Measurements from ENCODE around the gene NEGR1. TPM values are rescaled to one million over a fixed set of nuclear protein-coding genes. Genes with fewer than 3 reads are reported as not detected.

NEGR1 gene
- total and polyA plus RNA-seq, 4 donors: 0.08 to 0.14 (median 0.12) TPM; not detected in 1

DNA sequence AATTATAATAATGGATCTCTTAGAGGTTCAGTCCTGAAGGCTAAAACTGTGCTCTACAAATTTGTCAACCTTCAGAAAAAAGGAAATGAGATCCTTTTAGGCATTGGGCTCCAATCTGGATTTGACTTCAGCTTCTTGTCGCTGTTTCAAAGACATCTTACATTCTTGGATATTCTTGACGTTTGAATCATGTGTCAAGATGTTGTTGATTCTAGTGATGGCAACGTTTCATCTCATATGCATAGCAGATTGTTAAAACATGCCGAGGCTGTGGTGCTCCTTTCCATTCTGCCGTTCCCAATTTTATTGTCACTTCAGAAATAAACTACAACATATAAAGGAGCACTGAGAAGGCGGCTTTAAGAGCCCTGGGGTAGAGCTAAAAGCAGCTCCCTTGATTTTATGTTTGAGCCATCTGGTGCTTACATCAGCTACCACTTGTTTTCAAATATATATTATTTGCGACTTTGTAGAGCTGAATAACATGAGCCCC is 733.9 kb downstream of the NEGR1 start:
- Histone ChIP-seq H3K9me3 (ENCODE audit: control insufficient read depth in 4 of 4, low read length in 3 of 4) (no peaks in the 10 kb centered on the region), H3K27ac (ENCODE audit: low read depth in 1 of 2, low read length in 2 of 2) (no peak overlapping the region), H3K27me3 (ENCODE audit: control insufficient read depth in 4 of 4, insufficient read depth in 4 of 4, low read length in 3 of 4) (no peaks in the 10 kb centered on the region), H3K4me3 (ENCODE audit: low read depth in 1 of 3, low read length in 3 of 3) (no peak overlapping the region), H3K4me1 (ENCODE audit: control insufficient read depth in 4 of 4, insufficient read depth in 4 of 4, low read length in 3 of 4) (no peaks in the 10 kb centered on the region), H3K9ac (ENCODE audit: low read depth in 1 of 2, low read length in 2 of 2) (no peak overlapping the region), H3K36me3 (ENCODE audit: control insufficient read depth in 4 of 4, insufficient read depth in 3 of 4, low read depth in 1 of 4, low read length in 3 of 4) (no peaks in the 10 kb centered on the region)
- WGBS: 77% methylated on average over 7 of the region's 7 CpGs
- DNase-seq (ENCODE audit: low spot score): no peak
- TF ChIP-seq HNF4G (IDR thresholded peaks at IDR 0.05) (no peak), YY1 (IDR thresholded peaks at IDR 0.05) (no peak), EGR1 (IDR thresholded peaks at IDR 0.05; ENCODE audit: low read depth in 2 of 2) (no peak), SP1 (IDR thresholded peaks at IDR 0.05) (no peak), TAF1 (conservative IDR thresholded peaks at IDR 0.05) (no peak), RAD21 (IDR thresholded peaks at IDR 0.05) (no peak)
- TF ChIP-seq, protein P1, sequence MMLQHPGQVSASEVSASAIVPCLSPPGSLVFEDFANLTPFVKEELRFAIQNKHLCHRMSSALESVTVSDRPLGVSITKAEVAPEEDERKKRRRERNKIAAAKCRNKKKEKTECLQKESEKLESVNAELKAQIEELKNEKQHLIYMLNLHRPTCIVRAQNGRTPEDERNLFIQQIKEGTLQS (IDR thresholded peaks at IDR 0.05): no peak

DNA sequence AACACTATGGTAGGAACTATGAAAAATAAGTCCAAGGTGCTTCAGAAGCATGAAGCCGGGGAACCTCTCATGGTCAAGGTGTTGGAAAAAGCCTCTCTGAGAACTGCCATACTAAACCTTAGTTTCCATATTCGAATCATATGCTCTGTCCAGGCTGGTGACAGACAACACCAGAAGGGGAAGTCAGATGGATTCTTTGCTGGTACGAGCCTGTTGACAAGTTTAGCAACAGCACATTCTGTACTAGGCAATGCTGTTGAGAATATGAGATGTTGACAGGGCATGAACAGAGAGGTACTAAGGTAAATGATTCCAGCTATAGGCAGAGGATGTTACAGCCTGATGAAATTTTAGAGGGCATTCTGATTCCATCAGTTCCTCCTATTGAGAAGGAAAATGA is 740.2 kb downstream of the NEGR1 start:
- Histone ChIP-seq H3K27ac (ENCODE audit: low read depth in 1 of 2, low read length in 2 of 2) (no peak overlapping the region), H3K27me3 (ENCODE audit: control insufficient read depth in 4 of 4, insufficient read depth in 4 of 4, low read length in 3 of 4) (no peaks in the 10 kb centered on the region), H3K9ac (ENCODE audit: low read depth in 1 of 2, low read length in 2 of 2) (no peak overlapping the region), H3K36me3 (ENCODE audit: control insufficient read depth in 4 of 4, insufficient read depth in 3 of 4, low read depth in 1 of 4, low read length in 3 of 4) (no peaks in the 10 kb centered on the region), H3K4me3 (ENCODE audit: low read depth in 1 of 3, low read length in 3 of 3) (no peak overlapping the region), H3K4me1 (ENCODE audit: control insufficient read depth in 4 of 4, insufficient read depth in 4 of 4, low read length in 3 of 4) (no peaks in the 10 kb centered on the region), H3K9me3 (ENCODE audit: control insufficient read depth in 4 of 4, low read length in 3 of 4) (no peaks in the 10 kb centered on the region)
- WGBS: 65% methylated on average over 3 of the region's 3 CpGs
- TF ChIP-seq HNF4A (conservative IDR thresholded peaks at IDR 0.05) (no peak), RXRA (IDR thresholded peaks at IDR 0.05) (no peak), FOXA2 (IDR thresholded peaks at IDR 0.05) (no peak), TAF1 (conservative IDR thresholded peaks at IDR 0.05) (no peak), NR2F2 (IDR thresholded peaks at IDR 0.05) (no peak)
- TF ChIP-seq, protein P2, sequence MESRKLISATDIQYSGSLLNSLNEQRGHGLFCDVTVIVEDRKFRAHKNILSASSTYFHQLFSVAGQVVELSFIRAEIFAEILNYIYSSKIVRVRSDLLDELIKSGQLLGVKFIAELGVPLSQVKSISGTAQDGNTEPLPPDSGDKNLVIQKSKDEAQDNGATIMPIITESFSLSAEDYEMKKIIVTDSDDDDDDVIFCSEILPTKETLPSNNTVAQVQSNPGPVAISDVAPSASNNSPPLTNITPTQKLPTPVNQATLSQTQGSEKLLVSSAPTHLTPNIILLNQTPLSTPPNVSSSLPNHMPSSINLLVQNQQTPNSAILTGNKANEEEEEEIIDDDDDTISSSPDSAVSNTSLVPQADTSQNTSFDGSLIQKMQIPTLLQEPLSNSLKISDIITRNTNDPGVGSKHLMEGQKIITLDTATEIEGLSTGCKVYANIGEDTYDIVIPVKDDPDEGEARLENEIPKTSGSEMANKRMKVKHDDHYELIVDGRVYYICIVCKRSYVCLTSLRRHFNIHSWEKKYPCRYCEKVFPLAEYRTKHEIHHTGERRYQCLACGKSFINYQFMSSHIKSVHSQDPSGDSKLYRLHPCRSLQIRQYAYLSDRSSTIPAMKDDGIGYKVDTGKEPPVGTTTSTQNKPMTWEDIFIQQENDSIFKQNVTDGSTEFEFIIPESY (IDR thresholded peaks at IDR 0.05): no peak
- TF ChIP-seq, protein P3, sequence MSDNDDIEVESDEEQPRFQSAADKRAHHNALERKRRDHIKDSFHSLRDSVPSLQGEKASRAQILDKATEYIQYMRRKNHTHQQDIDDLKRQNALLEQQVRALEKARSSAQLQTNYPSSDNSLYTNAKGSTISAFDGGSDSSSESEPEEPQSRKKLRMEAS (IDR thresholded peaks at IDR 0.05): no peak
- DNase-seq (ENCODE audit: low spot score): no peak

DNA sequence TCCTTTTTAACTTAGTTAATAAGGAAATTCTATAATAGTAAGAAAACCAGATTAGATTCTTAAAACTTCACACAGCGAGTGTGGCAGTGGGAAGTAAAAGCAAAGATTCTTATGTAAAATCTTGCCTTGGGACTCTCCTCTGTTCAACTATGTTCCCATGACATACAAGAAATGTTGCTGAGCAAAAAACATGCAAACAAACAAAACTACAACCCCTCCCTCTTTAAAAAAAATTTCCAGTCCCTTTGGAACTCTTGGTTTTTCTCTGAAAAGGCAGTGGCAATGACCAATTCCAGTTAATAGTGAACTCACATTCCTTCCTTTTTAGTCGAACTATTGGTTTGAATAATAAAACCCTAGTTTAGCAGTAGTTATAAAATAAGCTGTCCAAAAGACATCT is 748.4 kb downstream of the NEGR1 start:
- no peak overlapping the region for H3K27ac ChIP-seq (ENCODE audit: low read depth in 1 of 2, low read length in 2 of 2)
- TF ChIP-seq, protein P1 (IDR thresholded peaks at IDR 0.05): no peak
- TF ChIP-seq YY1 (IDR thresholded peaks at IDR 0.05): no peak
- no peak for TF ChIP-seq HNF4G (IDR thresholded peaks at IDR 0.05)
- TF ChIP-seq, protein P2 (IDR thresholded peaks at IDR 0.05): no peak
- TF ChIP-seq GABPA (IDR thresholded peaks at IDR 0.05 in 1 of 2, conservative IDR thresholded peaks at IDR 0.05 in 1 of 2): no peak
- no peaks in the 10 kb centered on the region for H3K9me3 ChIP-seq (ENCODE audit: control insufficient read depth in 4 of 4, low read length in 3 of 4)
- peaks cover 0 to 2% (median 0%) of the 10 kb centered on the region in 4 donors for H3K36me3 ChIP-seq (ENCODE audit: control insufficient read depth in 4 of 4, insufficient read depth in 3 of 4, low read depth in 1 of 4, low read length in 3 of 4)
- DNase-seq (ENCODE audit: low spot score): no peak
- H3K27me3 ChIP-seq (ENCODE audit: control insufficient read depth in 4 of 4, insufficient read depth in 4 of 4, low read length in 3 of 4): no peaks in the 10 kb centered on the region
- H3K4me1 ChIP-seq (ENCODE audit: control insufficient read depth in 4 of 4, insufficient read depth in 4 of 4, low read length in 3 of 4): no peaks in the 10 kb centered on the region
- 80% methylated on average over 2 of the region's 2 CpGs for WGBS
- H3K9ac ChIP-seq (ENCODE audit: low read depth in 1 of 2, low read length in 2 of 2): no peak overlapping the region
- H3K4me3 ChIP-seq (ENCODE audit: low read depth in 1 of 3, low read length in 3 of 3): no peak overlapping the region
